GM21360 (cell line): ENCODE measurements around the gene EBLN2.

Experiments used
- ATAC-seq: cut with Tn5 transposase; IDR thresholded peaks from one replicate; pipeline ENCODE4 v1.9.1; 2021; ENCODE audit warnings: mild to moderate bottlenecking, moderate library complexity; ENCODE audit not compliant: unreplicated experiment

The EBLN2 gene

GRCh38 chr3:73061416-73061815 lies at the start of gene EBLN2:
Gene EBLN2 (plus strand): TSS chr3:73061659. CDS start chr3:73062082, 423 bp downstream.
- no peak for ATAC-seq

GRCh38 chr3:73018298-73018697 lies 43.2 kb upstream of the EBLN2 start:
- ATAC-seq: no peak

- ATAC-seq: no peak
Measured at GRCh38 chr3:73018790-73019441, 42.5 kb upstream of the EBLN2 start.

- no peak for ATAC-seq
Measured at GRCh38 chr3:73021301-73021835, 40.1 kb upstream of the EBLN2 start.

GRCh38 chr3:73024836-73025235 lies 36.6 kb upstream of the EBLN2 start:
- no peak for ATAC-seq

GRCh38 chr3:73026111-73026759 lies 35.2 kb upstream of the EBLN2 start:
- ATAC-seq: no peak

GRCh38 chr3:73026760-73027113 lies 34.7 kb upstream of the EBLN2 start:
- no peak for ATAC-seq

- no peak for ATAC-seq
Measured at GRCh38 chr3:73028803-73029202, 32.7 kb upstream of the EBLN2 start.

GRCh38 chr3:73029321-73029796 lies 32.1 kb upstream of the EBLN2 start:
- ATAC-seq: no peak

- ATAC-seq: no peak
Measured at GRCh38 chr3:73030073-73030597, 31.3 kb upstream of the EBLN2 start.

GRCh38 chr3:73031573-73032103 lies 29.8 kb upstream of the EBLN2 start:
- ATAC-seq: no peak

- ATAC-seq: no peak
Measured at GRCh38 chr3:73036694-73037591, 24.5 kb upstream of the EBLN2 start.

- ATAC-seq: no peak
Measured at GRCh38 chr3:73041537-73041936, 19.9 kb upstream of the EBLN2 start.

GRCh38 chr3:73043414-73043813 lies 18.0 kb upstream of the EBLN2 start:
- no peak for ATAC-seq

- ATAC-seq: no peak
Measured at GRCh38 chr3:73045391-73045790, 16.1 kb upstream of the EBLN2 start.

GRCh38 chr3:73046195-73046594 lies 15.3 kb upstream of the EBLN2 start:
- ATAC-seq: no peak

- no peak for ATAC-seq
Measured at GRCh38 chr3:73049319-73049718, 12.1 kb upstream of the EBLN2 start.

GRCh38 chr3:73052857-73053256 lies 8.6 kb upstream of the EBLN2 start:
- ATAC-seq: no peak

- no peak for ATAC-seq
Measured at GRCh38 chr3:73055583-73055982, 5.9 kb upstream of the EBLN2 start.

- no peak for ATAC-seq
Measured at GRCh38 chr3:73056014-73056844, 5.2 kb upstream of the EBLN2 start.
